Dermis microvascular lymphatic vessel endothelial cell (primary cell): ENCODE measurements around the gene TBX1. TPM values are rescaled to one million over a fixed set of nuclear protein-coding genes. Genes with fewer than 3 reads are reported as not detected.
"Not testable (repeated sequence)": the region's sequence is repeated elsewhere in the genome, so short reads cannot be mapped to it uniquely, and the experiment has no call there.

Source experiments
- DNase-seq, 2 donors: peaks; one replicate each; pipeline versions ENCODE4 v3.0.0 to v3.0.0-alpha.2; 2010; ENCODE audit warnings: low read depth in 2 of 2
- total RNA-seq: library from RNA; depleted of rRNA; stranded (reverse); fragments of >200 nt; gene quantifications from 2 replicates; pipeline ENCODE4 v1.2.1, GENCODE V29; 2014

Gene TBX1
- total RNA-seq, 1 donor from 2014 or later, result 30.4 TPM

GRCh38 chr22:19779685-19780268 lies 19.2 kb downstream of the TBX1 start:
- no peak for DNase-seq

- no peak for DNase-seq
These were observed 22.0 kb downstream of the TBX1 start for GRCh38 chr22:19782533-19782932.

- no peak for DNase-seq
These were observed 23.2 kb downstream of the TBX1 start for GRCh38 chr22:19783586-19784383.

- DNase-seq, result no peak
These were observed 24.0 kb downstream of the TBX1 start for GRCh38 chr22:19784384-19785175.

- no peak for DNase-seq
These were observed 25.1 kb downstream of the TBX1 start for GRCh38 chr22:19785461-19786263.

- no peak for DNase-seq
These were observed 25.6 kb downstream of the TBX1 start for GRCh38 chr22:19786264-19786585.

- no peak for DNase-seq
These were observed 26.6 kb downstream of the TBX1 start for GRCh38 chr22:19786959-19787848.

GRCh38 chr22:19787849-19788141 lies 27.2 kb downstream of the TBX1 start:
- DNase-seq, result no peak

GRCh38 chr22:19788661-19789225 lies 28.2 kb downstream of the TBX1 start:
- DNase-seq, result no peak

GRCh38 chr22:19789406-19789805 lies 28.8 kb downstream of the TBX1 start:
- DNase-seq, result no peak

- no peak for DNase-seq
These were observed 29.2 kb downstream of the TBX1 start for GRCh38 chr22:19789828-19790227.

- DNase-seq, result no peak
These were observed 30.7 kb downstream of the TBX1 start for GRCh38 chr22:19791243-19791642.

GRCh38 chr22:19791894-19792293 lies 31.3 kb downstream of the TBX1 start:
- DNase-seq, result no peak

GRCh38 chr22:19792383-19792896 lies 31.9 kb downstream of the TBX1 start:
- not testable (repeated sequence) for DNase-seq

- no peak for DNase-seq
These were observed 32.6 kb downstream of the TBX1 start for GRCh38 chr22:19793161-19793560.

GRCh38 chr22:19793661-19794310 lies 33.2 kb downstream of the TBX1 start:
- no peak for DNase-seq

GRCh38 chr22:19795617-19796008 lies 35.0 kb downstream of the TBX1 start:
- no peak for DNase-seq

- no peak for DNase-seq
These were observed 35.6 kb downstream of the TBX1 start for GRCh38 chr22:19796160-19796559.

- no peak for DNase-seq
These were observed 36.8 kb downstream of the TBX1 start for GRCh38 chr22:19797086-19798002.
